Cardiac fibroblast (primary cell): ENCODE data around the gene TYRO3.

Experiments
- DNase-seq, 2 donors: peaks; one replicate each; pipeline versions ENCODE4 v3.0.0 to v3.0.0-alpha.2; 2010; ENCODE audit warnings: low read depth in 2 of 2
- H3K4me3 ChIP-seq, 2 donors: replicated peaks in 1 of 2; 1 replicate in 1 of 2; 2 replicates in 1 of 2; pipeline ENCODE4 v1.5.1; 2011; ENCODE audit warnings: low read depth in 2 of 2, low read length in 2 of 2, mild to moderate bottlenecking in 2 of 2, moderate library complexity in 1 of 2
- CTCF ChIP-seq: IDR thresholded peaks from one replicate; pipeline ENCODE4 v1.5.1; 2011; ENCODE audit warnings: low read depth, mild to moderate bottlenecking, low read length, inconsistent platforms

Gene TYRO3

GRCh38 chr15:41564286-41564959 lies 5.4 kb downstream of the TYRO3 start:
- no peak overlapping the region for H3K4me3 ChIP-seq
- DNase-seq = peak in 1 of 2 donors; percentile 64
- no peak for TF ChIP-seq CTCF

GRCh38 chr15:41564960-41565502 lies 6.0 kb downstream of the TYRO3 start:
- no peak for DNase-seq
- TF ChIP-seq CTCF = no peak
- H3K4me3 ChIP-seq = no peak overlapping the region

- TF ChIP-seq CTCF = no peak
- no peak for DNase-seq
- no peak overlapping the region for H3K4me3 ChIP-seq
Observed at GRCh38 chr15:41565702-41566101, 6.7 kb downstream of the TYRO3 start.

GRCh38 chr15:41566121-41566885 lies 7.3 kb downstream of the TYRO3 start:
- DNase-seq = peak in 1 of 2 donors; percentile 56
- no peak overlapping the region for H3K4me3 ChIP-seq
- TF ChIP-seq CTCF = no peak

- no peak for DNase-seq
- no peak for TF ChIP-seq CTCF
- H3K4me3 ChIP-seq = no peak overlapping the region
Observed at GRCh38 chr15:41567261-41567660, 8.2 kb downstream of the TYRO3 start.

GRCh38 chr15:41567862-41568261 lies 8.8 kb downstream of the TYRO3 start:
- no peak overlapping the region for H3K4me3 ChIP-seq
- TF ChIP-seq CTCF = no peak
- peak in 1 of 2 donors; percentile 43 for DNase-seq
